ENCODE data around the gene ADAMTS10. TPM values are rescaled to one million over a fixed set of nuclear protein-coding genes. Genes with fewer than 3 reads are reported as not detected.

The ADAMTS10 gene
- total RNA-seq, 1 experiment from 2014 or later: 26.5 TPM

DNA sequence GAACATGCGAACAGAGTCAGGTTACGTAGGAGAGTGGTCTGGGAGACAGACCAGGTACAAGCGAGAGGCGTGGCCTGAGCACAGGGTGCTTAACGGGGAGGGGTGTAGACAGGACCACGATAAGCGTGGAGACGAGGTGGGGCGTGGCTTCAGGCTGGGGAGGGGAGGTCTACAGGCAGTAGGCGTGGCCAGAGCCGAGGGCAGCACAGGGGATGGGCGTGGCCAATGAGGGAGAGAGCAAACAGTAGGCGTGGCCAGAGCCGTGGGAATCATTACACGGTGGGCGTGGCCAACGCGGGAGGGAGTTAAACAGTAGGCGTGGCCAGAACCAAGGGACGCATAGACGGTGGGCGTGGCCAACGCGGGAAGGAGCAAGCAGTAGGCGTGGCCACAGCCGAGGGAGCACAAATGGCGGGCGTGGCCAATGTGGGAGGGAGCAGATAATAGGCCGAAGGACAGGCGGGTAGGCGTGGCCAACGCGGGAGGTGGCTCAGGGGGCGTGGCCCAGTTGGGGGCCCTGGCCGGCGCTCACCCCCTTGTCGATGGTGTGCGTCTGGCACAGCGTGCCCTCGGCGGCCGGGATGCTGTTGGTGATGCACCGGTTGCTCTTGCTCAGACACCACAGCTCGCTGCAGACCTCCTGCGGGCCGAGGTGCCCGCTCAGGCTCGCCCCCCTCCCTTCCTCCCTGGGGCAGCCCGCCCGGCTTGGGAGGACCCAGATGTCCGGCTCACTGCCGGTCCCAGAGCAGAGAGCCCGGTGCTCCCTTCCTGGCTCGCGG lies 18.1 kb downstream of the ADAMTS10 start:
- Mint-ChIP-seq H3K4me1 (peaks cover 5 to 13% of the 10 kb centered on the region in 2 experiments), H3K9me3 (peaks cover 12 to 15% of the 10 kb centered on the region in 2 experiments; a peak in 4 of 5 replicates), H3K4me3 (peak overlapping the region; percentile 66 to 84), H3K27me3 (ENCODE audit: low read depth) (peaks cover 46% of the 10 kb centered on the region), H3K27ac (peak overlapping the region in 1 of 3 experiments; percentile 72; a peak in 2 of 7 replicates), H3K36me3 (ENCODE audit: insufficient read depth in 1 of 3, low read depth in 3 of 3) (peaks cover 0 to 29% (median 22%) of the 10 kb centered on the region in 3 experiments; a peak in 6 of 7 replicates)
- WGBS (ENCODE audit: extremely low coverage, insufficient read length, low lambda C conversion rate): no CpG with 5 or more reads among the region's 55 CpGs
- no peak overlapping the region for H3K14ac ChIP-seq (ENCODE audit: insufficient read depth, low read length)
- H3K9me3 ChIP-seq (ENCODE audit: control insufficient read depth, low read depth, low read length): no peaks in the 10 kb centered on the region
- no peaks in the 10 kb centered on the region for H3K79me2 ChIP-seq (ENCODE audit: insufficient read depth, low read length)
- no peak overlapping the region for H4K8ac ChIP-seq (replicated peaks; ENCODE audit: insufficient read length, low read depth, low read length)
- H2BK12ac ChIP-seq (ENCODE audit: insufficient read length, low read depth, low read length): no peak overlapping the region
- H4K91ac ChIP-seq (ENCODE audit: insufficient read length, low read depth, low read length): no peak overlapping the region
- no peak overlapping the region for H3K9ac ChIP-seq (ENCODE audit: extremely low read depth, insufficient read length, low read length)
- H2BK120ac ChIP-seq (ENCODE audit: low read depth, low read length, poor library complexity, severe bottlenecking): no peak overlapping the region
- H3K27ac ChIP-seq (ENCODE audit: insufficient read length, low read depth, low read length): no peak overlapping the region
- no peak overlapping the region for H2BK5ac ChIP-seq (ENCODE audit: insufficient read length, low read length)
- no peaks in the 10 kb centered on the region; the same call in 1 of the 2 replicates for H3K27me3 ChIP-seq (ENCODE audit: insufficient read depth, low read length)
- peak; percentile 100 for DNase-seq
- peaks cover 6% of the 10 kb centered on the region for H3K23me2 ChIP-seq (ENCODE audit: insufficient read length, low read depth, low read length, poor library complexity, severe bottlenecking)
- no peak overlapping the region for H3K56ac ChIP-seq (ENCODE audit: insufficient read length, low read depth, low read length)
- H4K5ac ChIP-seq (ENCODE audit: insufficient read length, low read depth, low read length): no peak overlapping the region
- no peak overlapping the region for H3K23ac ChIP-seq (ENCODE audit: insufficient read length, low read depth, low read length)
- no peaks in the 10 kb centered on the region for H3K4me1 ChIP-seq (ENCODE audit: insufficient read depth, low read length)
- H2AFZ ChIP-seq (ENCODE audit: low read length): no peak overlapping the region
- no peaks in the 10 kb centered on the region for H3K79me1 ChIP-seq (ENCODE audit: insufficient read depth, low read depth, low read length, poor library complexity, severe bottlenecking)
- H3K4ac ChIP-seq (ENCODE audit: low read depth, low read length): no peak overlapping the region
- H3K18ac ChIP-seq (ENCODE audit: insufficient read length, low read depth, low read length): no peak overlapping the region
- no peak overlapping the region for H2AK5ac ChIP-seq (ENCODE audit: insufficient read length, low read length)
- H3K4me2 ChIP-seq (ENCODE audit: insufficient read depth, insufficient read length, low read length): peak overlapping the region; percentile 59
- no peaks in the 10 kb centered on the region for H4K20me1 ChIP-seq (ENCODE audit: control insufficient read depth, insufficient read depth, insufficient read length)
- H3T11ph ChIP-seq (ENCODE audit: low read length): no peak overlapping the region
- H2BK20ac ChIP-seq (ENCODE audit: low read depth, low read length, poor library complexity, severe bottlenecking): no peak overlapping the region
- TF ChIP-seq, protein P1, sequence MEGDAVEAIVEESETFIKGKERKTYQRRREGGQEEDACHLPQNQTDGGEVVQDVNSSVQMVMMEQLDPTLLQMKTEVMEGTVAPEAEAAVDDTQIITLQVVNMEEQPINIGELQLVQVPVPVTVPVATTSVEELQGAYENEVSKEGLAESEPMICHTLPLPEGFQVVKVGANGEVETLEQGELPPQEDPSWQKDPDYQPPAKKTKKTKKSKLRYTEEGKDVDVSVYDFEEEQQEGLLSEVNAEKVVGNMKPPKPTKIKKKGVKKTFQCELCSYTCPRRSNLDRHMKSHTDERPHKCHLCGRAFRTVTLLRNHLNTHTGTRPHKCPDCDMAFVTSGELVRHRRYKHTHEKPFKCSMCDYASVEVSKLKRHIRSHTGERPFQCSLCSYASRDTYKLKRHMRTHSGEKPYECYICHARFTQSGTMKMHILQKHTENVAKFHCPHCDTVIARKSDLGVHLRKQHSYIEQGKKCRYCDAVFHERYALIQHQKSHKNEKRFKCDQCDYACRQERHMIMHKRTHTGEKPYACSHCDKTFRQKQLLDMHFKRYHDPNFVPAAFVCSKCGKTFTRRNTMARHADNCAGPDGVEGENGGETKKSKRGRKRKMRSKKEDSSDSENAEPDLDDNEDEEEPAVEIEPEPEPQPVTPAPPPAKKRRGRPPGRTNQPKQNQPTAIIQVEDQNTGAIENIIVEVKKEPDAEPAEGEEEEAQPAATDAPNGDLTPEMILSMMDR (conservative IDR thresholded peaks at IDR 0.05): no peak
- H2BK15ac ChIP-seq (ENCODE audit: low read depth, low read length): no peak overlapping the region

Measured in H9 (cell line).